Parathyroid adenoma (tissue), 2 donors: ENCODE data around the gene STXBP4.
A peak's percentile ranks its signal among the peaks of the same experiment; 100 is the strongest.

Experiments
- H2AFZ ChIP-seq: fragments of 300-600 bp; sonication (generic); one replicate; pipeline ENCODE4 v1.7.0; 2017; ENCODE audit warnings: antibody characterized with exemption, mild to moderate bottlenecking
- H3K27ac ChIP-seq: fragments of 300-600 bp; sonication (generic); one replicate; pipeline ENCODE4 v1.7.0; 2017
- H3K27me3 ChIP-seq: fragments of 300-600 bp; sonication (generic); one replicate; pipeline ENCODE4 v1.7.0; 2017; ENCODE audit warnings: low read length; ENCODE audit not compliant: control insufficient read depth, insufficient read depth
- H3K36me3 ChIP-seq: fragments of 300-600 bp; sonication (generic); one replicate; pipeline ENCODE4 v1.7.0; 2017; ENCODE audit warnings: low read length; ENCODE audit not compliant: control insufficient read depth, insufficient read depth
- H3K4me1 ChIP-seq: fragments of 300-600 bp; sonication (generic); one replicate; pipeline ENCODE4 v1.7.0; 2017; ENCODE audit warnings: control low read depth
- H3K4me2 ChIP-seq: fragments of 300-600 bp; sonication (generic); one replicate; pipeline ENCODE4 v1.7.0; 2017; ENCODE audit warnings: low read length
- H3K4me3 ChIP-seq: fragments of 300-600 bp; sonication (generic); one replicate; pipeline ENCODE4 v1.7.0; 2017; ENCODE audit warnings: low read depth, low read length
- H3K79me2 ChIP-seq: fragments of 300-600 bp; sonication (generic); one replicate; pipeline ENCODE4 v1.7.0; 2017; ENCODE audit warnings: control low read depth
- H3K9ac ChIP-seq: fragments of 300-600 bp; sonication (generic); one replicate; pipeline ENCODE4 v1.7.0; 2017; ENCODE audit warnings: mild to moderate bottlenecking
- H3K9me3 ChIP-seq: fragments of 300-600 bp; sonication (generic); one replicate; pipeline ENCODE4 v1.7.0; 2017; ENCODE audit warnings: low read length; ENCODE audit not compliant: control insufficient read depth
- TF ChIP-seq, protein P1 (sequence below): fragments of 300-600 bp; sonication (generic); IDR thresholded peaks from one replicate; pipeline ENCODE4 v1.7.0; 2017; ENCODE audit warnings: antibody characterized with exemption, mild to moderate bottlenecking
- donor health status: primary hyperparathyroidism.

The STXBP4 gene

DNA sequence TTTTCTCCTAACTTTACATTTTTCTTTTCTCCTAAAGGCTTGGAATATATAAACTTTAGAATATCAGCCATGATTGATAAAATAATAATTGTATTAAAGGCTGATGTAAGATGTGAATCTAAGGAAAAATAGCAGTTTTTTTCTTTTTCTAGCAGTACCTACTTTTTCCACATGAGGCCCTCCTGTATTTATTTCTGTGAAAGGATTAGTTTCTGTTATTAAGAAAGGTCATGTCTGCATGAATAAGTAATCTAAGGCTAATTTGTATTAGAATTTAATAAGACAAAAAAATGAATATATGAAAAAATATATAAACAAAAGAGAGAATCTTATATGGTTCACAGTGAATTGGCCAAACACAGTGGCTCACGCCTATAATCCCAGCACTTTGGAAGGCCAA is 85.3 kb downstream of the STXBP4 start:
- TF ChIP-seq, protein P1, sequence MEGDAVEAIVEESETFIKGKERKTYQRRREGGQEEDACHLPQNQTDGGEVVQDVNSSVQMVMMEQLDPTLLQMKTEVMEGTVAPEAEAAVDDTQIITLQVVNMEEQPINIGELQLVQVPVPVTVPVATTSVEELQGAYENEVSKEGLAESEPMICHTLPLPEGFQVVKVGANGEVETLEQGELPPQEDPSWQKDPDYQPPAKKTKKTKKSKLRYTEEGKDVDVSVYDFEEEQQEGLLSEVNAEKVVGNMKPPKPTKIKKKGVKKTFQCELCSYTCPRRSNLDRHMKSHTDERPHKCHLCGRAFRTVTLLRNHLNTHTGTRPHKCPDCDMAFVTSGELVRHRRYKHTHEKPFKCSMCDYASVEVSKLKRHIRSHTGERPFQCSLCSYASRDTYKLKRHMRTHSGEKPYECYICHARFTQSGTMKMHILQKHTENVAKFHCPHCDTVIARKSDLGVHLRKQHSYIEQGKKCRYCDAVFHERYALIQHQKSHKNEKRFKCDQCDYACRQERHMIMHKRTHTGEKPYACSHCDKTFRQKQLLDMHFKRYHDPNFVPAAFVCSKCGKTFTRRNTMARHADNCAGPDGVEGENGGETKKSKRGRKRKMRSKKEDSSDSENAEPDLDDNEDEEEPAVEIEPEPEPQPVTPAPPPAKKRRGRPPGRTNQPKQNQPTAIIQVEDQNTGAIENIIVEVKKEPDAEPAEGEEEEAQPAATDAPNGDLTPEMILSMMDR, result peak; percentile 16

DNA sequence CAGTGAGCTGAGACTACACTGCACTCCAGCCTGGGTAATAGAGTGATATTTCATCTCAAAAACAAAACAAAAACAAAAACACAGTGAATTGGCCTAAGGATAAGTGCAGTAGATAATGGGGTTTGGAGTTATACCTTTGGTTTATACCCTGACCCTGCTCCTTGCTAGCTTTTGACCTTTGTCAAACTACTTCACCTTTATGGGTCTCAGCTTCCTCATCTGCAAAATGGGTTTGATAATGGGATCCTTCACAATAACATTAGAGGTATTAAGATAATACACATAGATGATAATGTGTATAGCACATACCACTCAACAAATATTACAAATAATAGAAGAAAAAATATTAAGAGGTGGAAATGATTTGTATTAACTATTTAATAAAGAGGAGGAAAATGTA is 85.9 kb downstream of the STXBP4 start:
- H3K79me2 ChIP-seq, result no peaks in the 10 kb centered on the region
- H3K27ac ChIP-seq, result no peak overlapping the region
- no peaks in the 10 kb centered on the region for H3K36me3 ChIP-seq
- H3K9me3 ChIP-seq, result no peaks in the 10 kb centered on the region
- no peaks in the 10 kb centered on the region for H3K4me1 ChIP-seq
- H3K9ac ChIP-seq, result no peak overlapping the region
- no peaks in the 10 kb centered on the region for H3K27me3 ChIP-seq
- no peak overlapping the region for H3K4me2 ChIP-seq
- H2AFZ ChIP-seq, result no peak overlapping the region
- TF ChIP-seq, protein P1, result no peak
- no peak overlapping the region for H3K4me3 ChIP-seq

More for the DNA sequence above, 85.3 kb downstream of the STXBP4 start:
- Histone ChIP-seq H2AFZ (no peak overlapping the region), H3K9me3 (no peaks in the 10 kb centered on the region), H3K4me3 (no peak overlapping the region), H3K4me2 (no peak overlapping the region), H3K79me2 (no peaks in the 10 kb centered on the region), H3K9ac (no peak overlapping the region), H3K4me1 (no peaks in the 10 kb centered on the region), H3K36me3 (no peaks in the 10 kb centered on the region), H3K27me3 (no peaks in the 10 kb centered on the region), H3K27ac (no peak overlapping the region)

- TF ChIP-seq, protein P1, result no peak
- no peak overlapping the region for H3K27ac ChIP-seq
- no peak overlapping the region for H2AFZ ChIP-seq
- no peak overlapping the region for H3K4me2 ChIP-seq
- H3K27me3 ChIP-seq, result no peaks in the 10 kb centered on the region
- H3K36me3 ChIP-seq, result no peaks in the 10 kb centered on the region
- no peak overlapping the region for H3K4me3 ChIP-seq
- no peak overlapping the region for H3K9ac ChIP-seq
- H3K4me1 ChIP-seq, result no peaks in the 10 kb centered on the region
- H3K79me2 ChIP-seq, result no peaks in the 10 kb centered on the region
- H3K9me3 ChIP-seq, result no peaks in the 10 kb centered on the region
Observed at GRCh38 chr17:55056526-55056925, 88.0 kb downstream of the STXBP4 start.

DNA sequence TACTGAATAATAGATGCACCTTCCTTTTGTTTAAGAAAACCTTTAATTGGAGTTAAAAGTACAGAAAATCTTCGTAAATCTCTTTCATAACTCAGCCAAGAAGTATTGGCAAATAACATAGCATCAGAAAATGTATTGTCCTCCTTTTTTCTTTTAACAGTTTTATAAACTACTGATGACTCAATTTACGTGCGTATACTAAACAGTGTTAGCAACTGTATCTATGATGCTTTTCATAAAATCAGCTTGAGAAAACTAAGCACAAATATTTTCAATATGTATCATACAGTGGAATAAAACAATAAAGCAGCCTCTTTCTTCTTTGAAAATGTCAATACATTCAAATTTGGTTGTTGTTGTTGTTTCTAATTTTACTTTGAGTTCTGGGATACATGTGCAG is 88.6 kb downstream of the STXBP4 start:
- TF ChIP-seq, protein P1, result no peak
- no peaks in the 10 kb centered on the region for H3K9me3 ChIP-seq

GRCh38 chr17:55059724-55060123 is 91.2 kb downstream of the STXBP4 start:
- no peaks in the 10 kb centered on the region for H3K27me3 ChIP-seq
- no peak overlapping the region for H2AFZ ChIP-seq
- no peaks in the 10 kb centered on the region for H3K4me1 ChIP-seq
- TF ChIP-seq, protein P1, result no peak
- H3K4me2 ChIP-seq, result no peak overlapping the region
- H3K27ac ChIP-seq, result no peak overlapping the region
- no peak overlapping the region for H3K4me3 ChIP-seq
- no peaks in the 10 kb centered on the region for H3K9me3 ChIP-seq
- H3K9ac ChIP-seq, result no peak overlapping the region
- no peaks in the 10 kb centered on the region for H3K79me2 ChIP-seq
- no peaks in the 10 kb centered on the region for H3K36me3 ChIP-seq

More for the DNA sequence above, 88.6 kb downstream of the STXBP4 start:
- Histone ChIP-seq H3K4me1 (no peaks in the 10 kb centered on the region), H3K27me3 (no peaks in the 10 kb centered on the region), H3K36me3 (no peaks in the 10 kb centered on the region), H3K4me2 (no peak overlapping the region), H2AFZ (no peak overlapping the region), H3K27ac (no peak overlapping the region), H3K9ac (no peak overlapping the region), H3K79me2 (no peaks in the 10 kb centered on the region), H3K4me3 (no peak overlapping the region)
